Measurements from ENCODE around the gene ULBP2.

ULBP2 gene

DNA sequence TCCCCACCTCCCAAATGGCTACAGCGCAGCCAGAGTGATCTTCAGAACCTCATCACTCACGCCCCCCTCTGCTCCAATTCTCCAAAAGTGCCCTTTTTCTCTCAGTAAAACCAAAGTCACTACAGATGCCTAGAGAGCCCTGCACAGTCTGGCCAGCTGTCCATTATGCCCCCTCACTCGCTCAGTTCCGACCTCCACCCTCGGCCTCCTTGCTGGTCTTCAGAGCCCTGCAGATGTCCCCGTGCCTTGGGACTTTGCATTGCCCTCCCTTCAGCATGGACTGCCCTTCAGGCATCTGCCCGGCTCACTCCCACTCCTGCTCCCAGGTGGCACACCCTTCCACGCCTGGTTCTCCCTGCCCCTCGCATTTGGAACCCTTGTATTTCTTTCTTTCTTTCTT, 42.8 kb upstream of the ULBP2 start:
- TF ChIP-seq, protein P1, sequence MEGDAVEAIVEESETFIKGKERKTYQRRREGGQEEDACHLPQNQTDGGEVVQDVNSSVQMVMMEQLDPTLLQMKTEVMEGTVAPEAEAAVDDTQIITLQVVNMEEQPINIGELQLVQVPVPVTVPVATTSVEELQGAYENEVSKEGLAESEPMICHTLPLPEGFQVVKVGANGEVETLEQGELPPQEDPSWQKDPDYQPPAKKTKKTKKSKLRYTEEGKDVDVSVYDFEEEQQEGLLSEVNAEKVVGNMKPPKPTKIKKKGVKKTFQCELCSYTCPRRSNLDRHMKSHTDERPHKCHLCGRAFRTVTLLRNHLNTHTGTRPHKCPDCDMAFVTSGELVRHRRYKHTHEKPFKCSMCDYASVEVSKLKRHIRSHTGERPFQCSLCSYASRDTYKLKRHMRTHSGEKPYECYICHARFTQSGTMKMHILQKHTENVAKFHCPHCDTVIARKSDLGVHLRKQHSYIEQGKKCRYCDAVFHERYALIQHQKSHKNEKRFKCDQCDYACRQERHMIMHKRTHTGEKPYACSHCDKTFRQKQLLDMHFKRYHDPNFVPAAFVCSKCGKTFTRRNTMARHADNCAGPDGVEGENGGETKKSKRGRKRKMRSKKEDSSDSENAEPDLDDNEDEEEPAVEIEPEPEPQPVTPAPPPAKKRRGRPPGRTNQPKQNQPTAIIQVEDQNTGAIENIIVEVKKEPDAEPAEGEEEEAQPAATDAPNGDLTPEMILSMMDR (IDR thresholded peaks at IDR 0.05; ENCODE audit: control extremely low read depth, extremely low read depth, low read depth, missing control alignments): no peak
- POLR2A ChIA-PET: no interaction called here
- no peak for DNase-seq (ENCODE audit: extremely low spot score)
- CTCF ChIA-PET: no interaction called here

DNA sequence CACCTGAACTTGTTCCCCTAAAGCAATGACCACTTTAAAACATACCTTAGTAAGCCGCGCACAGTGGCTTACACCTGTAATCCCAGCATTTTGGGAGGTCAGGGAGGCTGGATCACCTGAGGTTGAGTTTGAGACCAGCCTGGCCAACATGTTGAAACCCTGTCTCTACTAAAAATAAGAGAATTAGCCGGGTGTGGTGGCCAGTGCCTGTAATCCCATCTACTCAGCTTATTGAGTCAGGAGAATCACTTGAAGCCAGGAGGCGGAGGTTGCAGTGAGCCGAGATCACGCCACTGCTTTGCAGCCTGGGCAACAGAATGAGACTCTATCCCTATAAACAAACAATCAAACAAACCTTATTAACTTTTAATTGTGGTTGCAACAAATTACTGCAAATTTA, 42.3 kb upstream of the ULBP2 start:
- TF ChIP-seq, protein P1 (IDR thresholded peaks at IDR 0.05; ENCODE audit: control extremely low read depth, extremely low read depth, low read depth, missing control alignments): no peak
- no peak for DNase-seq (ENCODE audit: extremely low spot score)
- ChIA-PET CTCF (interaction anchor here (1.5 kb wide), 1 partner anchor 14 kb away, joined by 3 read pairs; no protein-coding TSS in a partner anchor), POLR2A (no interaction called here)

DNA sequence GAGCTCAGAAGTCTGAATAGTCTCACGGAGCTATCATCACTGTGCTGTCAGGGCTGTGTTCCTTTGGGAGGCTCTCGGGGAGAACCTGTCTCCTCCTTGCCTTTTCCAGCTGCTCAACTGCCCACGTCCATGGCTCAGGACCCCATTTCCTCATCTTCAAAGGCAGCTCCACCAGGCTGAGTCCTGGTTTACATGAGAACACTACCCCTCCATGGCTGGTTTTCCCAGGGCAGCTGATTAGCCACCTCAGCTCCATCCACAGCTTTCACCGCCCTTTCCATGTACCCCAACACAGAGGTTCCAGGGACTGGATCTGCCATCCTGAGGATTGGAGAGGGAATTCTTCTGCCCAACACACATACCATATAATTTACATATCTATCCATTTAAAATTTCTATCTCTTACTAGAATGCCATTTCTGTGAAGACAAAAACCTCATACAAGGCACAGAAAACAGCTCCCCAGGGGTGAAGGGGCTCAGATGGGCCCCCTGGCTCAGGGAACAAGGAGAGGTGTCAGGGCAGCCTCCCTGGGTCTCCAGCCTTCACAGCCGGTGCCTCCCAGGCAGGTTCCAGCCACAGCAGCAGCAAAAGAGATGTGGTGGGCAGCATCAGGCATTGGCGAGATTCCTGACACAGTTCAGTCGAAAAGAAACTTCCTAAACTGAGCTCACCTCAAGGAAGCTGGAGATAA, 41.7 kb upstream of the ULBP2 start:
- ChIA-PET CTCF (interaction anchor here (1.5 kb wide), 1 partner anchor 14 kb away, joined by 3 read pairs; no protein-coding TSS in a partner anchor), POLR2A (no interaction called here)
- no peak for DNase-seq (ENCODE audit: extremely low spot score)
- TF ChIP-seq, protein P1 (IDR thresholded peaks at IDR 0.05; ENCODE audit: control extremely low read depth, extremely low read depth, low read depth, missing control alignments): no peak

DNA sequence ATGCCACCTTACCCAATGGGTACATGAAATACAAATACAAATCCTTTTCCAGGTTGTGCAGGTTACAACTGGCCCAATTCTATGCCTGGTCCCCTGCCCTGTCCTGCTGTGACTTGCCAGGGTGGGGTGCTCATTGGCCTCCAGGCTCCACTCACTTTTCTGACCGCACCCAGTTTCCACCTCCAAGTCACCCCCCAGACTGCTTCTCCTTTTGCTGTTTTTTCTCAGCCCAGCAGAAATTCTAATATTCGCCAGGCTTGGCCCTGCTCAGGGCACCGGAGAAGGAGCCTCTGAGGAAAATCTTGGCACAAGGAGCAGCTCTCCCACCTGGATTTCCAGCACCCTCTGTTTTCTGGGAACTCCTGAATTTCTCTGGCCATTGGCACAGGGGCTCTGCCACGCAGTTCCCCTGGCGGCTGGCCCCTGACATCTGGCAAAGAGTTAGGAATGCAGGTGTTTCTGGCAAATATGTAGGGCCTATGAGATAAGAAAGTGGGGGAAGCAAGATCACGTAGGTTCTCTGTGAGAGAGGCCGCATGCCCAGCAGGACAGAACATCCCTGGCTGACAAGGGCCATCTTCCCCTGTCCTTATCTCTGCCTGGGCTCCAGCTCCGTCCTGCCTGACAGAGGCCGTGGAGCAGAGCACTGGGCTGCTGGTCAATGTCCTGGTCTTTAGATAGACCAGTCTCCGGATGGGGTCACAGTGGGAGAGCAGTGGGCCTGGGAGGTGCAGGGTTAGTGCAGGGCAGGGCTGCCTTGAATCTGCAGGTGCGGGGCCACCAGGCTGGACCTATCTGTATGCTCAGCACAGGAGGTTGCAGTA, 41.0 kb upstream of the ULBP2 start:
- DNase-seq (ENCODE audit: extremely low spot score): no peak
- TF ChIP-seq, protein P1 (IDR thresholded peaks at IDR 0.05; ENCODE audit: control extremely low read depth, extremely low read depth, low read depth, missing control alignments): no peak
- CTCF ChIA-PET: interaction anchor here (1.5 kb wide), 1 partner anchor 15 kb away, joined by 3 read pairs; no protein-coding TSS in a partner anchor
- POLR2A ChIA-PET: no interaction called here

DNA sequence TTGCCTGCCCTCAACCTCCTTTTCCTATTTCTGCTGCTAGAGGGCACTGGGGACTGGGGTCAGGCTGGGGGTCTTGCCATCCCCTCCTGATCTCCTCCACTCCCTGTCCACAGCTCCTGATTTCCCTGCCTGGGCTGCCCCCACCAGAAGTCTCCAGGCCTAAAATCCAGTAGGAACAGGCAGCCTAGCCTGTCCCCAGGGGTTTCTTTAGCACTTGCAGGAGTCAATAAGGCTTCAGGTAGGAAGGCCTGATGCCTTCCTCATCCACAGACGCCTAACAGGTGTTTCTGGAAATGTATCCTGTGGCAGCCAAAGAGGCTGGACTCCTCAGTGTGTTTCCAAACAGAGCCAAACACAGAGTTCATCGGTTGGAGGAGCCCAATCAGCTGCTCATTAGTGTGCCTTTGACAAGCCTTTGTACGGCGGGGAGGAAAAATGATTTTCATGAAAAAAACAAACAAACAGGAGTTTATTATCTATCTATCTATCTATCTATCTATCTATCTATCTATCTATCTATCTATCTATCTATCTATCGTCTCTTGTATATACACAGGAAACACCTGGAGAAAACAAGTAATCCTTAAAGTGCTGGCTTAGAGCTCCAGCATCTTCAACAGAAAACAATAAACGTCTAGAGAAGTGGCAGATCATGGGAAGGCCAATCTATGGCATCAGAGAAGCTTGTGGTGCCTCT, 40.2 kb upstream of the ULBP2 start:
- DNase-seq (ENCODE audit: extremely low spot score): no peak
- POLR2A ChIA-PET: no interaction called here
- CTCF ChIA-PET: no interaction called here
- TF ChIP-seq, protein P1 (IDR thresholded peaks at IDR 0.05; ENCODE audit: control extremely low read depth, extremely low read depth, low read depth, missing control alignments): no peak

DNA sequence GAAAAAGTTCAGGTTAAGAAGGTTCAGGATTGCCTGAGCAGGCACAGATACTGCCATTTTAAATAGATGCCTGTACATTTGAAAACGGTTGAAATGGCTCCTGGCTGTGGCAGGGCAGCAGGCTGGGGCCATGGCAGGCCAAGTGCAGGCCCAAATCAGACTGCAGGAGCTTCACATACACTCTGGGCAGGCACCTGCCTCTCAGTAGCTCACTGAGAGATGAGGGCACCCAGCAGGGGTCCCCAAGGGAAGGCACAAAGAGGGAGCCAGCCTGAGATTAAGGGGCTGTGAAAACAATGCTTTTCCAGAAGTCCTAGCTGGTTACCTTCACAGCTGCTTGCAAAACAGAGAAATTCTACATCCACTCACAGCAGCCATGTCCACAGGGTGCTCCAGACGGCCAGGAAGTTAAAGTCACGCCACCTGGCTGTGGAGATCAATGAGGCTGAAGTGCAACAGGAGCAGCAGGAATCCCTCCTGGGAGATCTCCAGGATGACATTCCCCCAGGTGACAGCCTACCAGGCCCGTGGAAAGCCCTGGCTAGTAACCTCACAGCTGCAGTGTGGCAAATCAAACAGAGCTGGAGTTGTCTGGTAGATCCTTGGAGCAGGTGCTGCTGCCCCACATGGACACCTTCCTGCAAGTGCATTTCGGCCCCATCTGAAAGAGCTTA, 37.7 kb upstream of the ULBP2 start:
- CTCF ChIA-PET: interaction anchor here (1.0 to 3.4 kb wide), 4 partner anchors 18 to 82 kb away, joined by 3 to 12 read pairs (median 4); no protein-coding TSS in a partner anchor
- no peak for DNase-seq (ENCODE audit: extremely low spot score)
- POLR2A ChIA-PET: no interaction called here

More for the DNA sequence above, 37.7 kb upstream of the ULBP2 start:
- TF ChIP-seq, protein P1 (IDR thresholded peaks at IDR 0.05; ENCODE audit: control extremely low read depth, extremely low read depth, low read depth, missing control alignments): no peak
